NCI-H2171 treated with DMSO at 0.1 percent for 48 hours (cell line): Measurements from ENCODE around the gene NACA2.
A peak's percentile ranks its signal among the peaks of the same experiment; 100 is the strongest.
"Not testable (repeated sequence)": the region's sequence is repeated elsewhere in the genome, so short reads cannot be mapped to it uniquely, and the experiment has no call there.

ENCODE experiments used
- DNase-seq: peaks from one replicate; lab custom pipeline; 2025; lab: John Stamatoyannopoulos, UW

Gene NACA2

DNA sequence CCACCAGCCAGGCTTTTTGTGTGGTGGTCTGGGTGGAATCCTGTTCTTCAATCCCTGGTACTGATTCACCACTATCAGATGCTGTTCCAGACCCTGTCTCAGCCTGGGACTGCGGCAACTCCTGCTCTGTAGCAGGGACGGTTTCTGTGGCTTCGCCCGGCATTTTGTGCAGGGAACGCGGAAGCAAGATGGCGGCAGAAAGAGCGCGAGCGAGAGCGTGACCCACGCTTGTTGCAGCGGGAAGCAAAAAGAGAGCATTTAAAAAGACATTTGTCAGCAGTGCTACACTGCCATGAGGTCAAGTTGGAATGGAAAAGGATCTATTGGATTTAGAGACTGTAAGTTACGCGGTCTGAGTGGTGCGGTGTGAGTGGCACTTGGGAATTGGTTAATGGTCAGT is at the start of gene NACA2:
TSS of gene NACA2 (minus strand) at position 202 of the 400 bp plus-strand sequence. CDS start at position 163, 39 bp downstream.
- DNase-seq: no peak

DNA sequence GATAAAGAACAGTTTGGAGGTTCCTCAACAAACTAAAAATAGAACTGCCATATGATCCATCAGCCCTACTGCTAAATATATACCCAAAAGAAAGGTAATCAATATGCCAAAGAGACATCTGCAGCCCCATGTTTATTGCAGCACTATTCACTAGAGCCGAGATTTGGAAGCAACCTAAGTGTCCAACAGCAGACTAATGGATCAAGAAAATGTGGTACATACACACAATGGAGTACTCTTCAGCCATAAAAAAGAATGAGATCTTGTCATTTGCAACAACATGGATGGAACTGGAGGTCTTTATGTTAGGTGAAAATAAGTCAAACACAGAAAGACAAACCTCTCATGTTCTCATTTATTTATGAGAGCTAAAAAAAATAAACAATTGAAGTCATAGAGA is 48.8 kb upstream of the NACA2 start:
- DNase-seq: no peak

DNA sequence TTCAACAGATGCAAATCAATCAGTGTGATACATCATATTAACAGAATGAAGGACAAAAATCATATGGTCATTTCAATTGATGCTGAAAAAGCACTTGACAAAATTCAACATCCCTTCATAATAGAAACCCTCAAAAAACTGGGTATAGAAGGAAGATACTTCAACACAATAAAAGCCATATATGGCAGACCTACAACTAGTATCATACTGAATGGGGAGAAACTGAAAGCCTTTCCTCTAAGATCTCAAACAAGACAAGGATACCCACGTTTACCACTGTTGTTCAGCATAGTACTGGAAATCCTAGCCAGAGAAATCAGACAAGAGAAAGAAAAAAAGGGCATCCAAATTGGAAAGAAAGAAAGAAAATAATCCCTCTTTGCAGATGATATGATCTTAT is 47.1 kb upstream of the NACA2 start:
- DNase-seq: no peak

DNA sequence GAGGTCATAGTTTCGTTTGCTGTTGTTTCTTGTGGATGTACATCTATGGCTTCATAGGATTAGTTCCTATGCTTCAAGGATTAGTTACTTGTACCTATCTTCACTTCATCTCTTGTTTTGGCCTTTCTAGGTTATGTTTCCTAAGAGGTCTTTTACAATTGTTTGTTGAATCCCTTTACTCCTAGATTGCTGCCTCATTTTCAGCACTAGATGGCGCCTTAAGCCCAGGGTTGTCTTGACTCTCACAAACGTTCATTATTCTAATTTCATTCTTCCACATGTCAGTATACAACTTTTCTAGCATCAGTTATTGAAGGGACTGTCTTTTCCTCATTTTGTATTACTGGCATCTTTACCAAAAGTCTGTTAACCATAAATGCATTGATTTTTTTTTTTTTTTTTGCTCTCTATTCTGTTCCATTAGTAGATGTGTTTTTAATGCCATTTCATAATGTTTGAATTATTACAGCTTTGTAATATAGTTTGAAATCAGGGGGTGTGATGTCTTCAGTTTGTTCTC is 45.0 kb upstream of the NACA2 start:
- DNase-seq: peak; percentile 66

DNA sequence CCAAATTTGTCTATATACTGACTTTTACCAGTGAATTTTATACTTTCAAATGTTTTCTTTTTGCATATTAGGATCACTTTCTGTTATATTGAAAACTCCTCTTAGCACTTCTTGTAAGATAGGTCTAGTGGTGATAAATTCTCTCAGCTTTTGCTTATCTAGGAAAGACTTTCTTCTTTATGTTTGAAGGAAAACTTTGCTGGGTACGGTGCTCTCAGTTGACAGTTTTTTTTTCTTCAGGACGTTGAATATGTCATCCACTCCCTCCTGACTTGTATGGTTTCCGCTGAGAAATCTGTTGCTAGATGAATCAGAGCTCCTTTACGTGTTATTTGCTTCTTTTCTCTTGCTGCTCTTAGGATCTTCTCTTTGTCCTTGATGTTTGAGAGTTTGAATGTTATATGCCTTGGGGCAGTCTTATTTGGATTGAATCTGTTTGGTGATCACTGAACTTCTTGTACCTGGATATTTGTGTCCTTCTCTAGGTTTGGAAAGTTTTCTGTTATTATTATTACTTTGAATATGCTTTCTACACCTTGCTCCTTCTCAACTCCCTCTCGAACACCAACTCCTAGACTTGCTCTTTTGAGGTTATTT is 44.0 kb upstream of the NACA2 start:
- DNase-seq: no peak

DNA sequence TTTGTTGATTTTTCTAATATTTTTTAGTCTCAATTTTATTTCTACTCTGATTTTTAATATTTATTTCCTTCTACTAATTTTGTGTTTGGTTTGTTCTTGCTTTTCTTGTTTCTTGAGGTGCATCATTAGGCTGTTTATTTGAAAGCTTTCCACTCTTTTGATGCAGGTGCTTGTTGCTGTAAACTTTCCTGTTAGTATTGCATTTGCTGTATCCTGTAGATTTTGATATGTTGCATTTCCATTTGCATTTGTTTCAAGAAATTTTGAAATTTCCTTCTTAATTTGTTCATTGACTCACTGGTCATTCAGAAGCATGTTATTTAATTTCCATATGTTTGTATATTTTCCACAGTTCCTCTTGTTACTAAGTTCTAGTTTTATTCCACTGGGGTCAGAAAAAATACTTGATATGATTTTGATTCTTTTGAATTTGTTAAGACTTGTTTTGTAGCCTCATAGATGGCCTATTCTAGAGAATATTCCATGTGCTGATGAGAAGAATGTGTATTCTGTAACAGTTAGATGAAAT is 43.1 kb upstream of the NACA2 start:
- DNase-seq: no peak

DNA sequence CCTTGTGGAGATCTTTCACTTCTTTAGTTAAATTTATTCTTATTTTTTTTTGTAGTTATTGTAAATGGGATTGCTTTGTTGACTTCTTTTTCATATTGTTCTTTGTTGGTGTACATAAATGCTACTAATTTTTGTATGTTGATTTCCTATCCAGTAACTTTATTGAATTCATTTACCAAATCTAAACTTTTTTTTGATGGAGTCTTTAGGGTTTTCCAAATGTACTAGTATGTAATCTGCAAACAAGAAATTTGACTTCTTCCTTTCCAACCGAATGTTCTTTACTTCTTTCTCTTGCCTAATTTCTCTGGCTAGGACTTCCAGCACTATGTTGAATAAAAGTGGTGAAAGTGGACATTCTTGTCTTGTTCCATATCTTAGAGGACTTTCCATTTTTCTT is 41.8 kb upstream of the NACA2 start:
- no peak for DNase-seq

DNA sequence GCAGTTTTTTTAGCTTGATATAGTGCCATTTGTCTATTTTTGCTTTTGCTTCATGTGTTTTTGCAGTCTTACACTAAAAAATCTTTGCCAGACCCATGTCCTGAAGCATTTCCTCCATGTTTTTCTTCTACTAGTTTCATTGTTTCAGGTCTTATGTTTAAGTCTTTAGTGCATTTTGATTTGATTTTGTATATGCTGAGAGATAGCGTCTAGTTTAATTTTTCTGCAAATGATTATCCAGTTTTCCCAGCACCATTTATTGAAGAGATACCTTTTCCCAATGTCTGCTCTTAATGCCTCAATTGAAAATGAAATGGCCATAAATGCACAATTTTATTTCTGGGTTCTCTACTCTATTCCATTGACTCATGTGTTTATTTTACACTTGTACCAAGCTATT is 40.8 kb upstream of the NACA2 start:
- DNase-seq: no peak

DNA sequence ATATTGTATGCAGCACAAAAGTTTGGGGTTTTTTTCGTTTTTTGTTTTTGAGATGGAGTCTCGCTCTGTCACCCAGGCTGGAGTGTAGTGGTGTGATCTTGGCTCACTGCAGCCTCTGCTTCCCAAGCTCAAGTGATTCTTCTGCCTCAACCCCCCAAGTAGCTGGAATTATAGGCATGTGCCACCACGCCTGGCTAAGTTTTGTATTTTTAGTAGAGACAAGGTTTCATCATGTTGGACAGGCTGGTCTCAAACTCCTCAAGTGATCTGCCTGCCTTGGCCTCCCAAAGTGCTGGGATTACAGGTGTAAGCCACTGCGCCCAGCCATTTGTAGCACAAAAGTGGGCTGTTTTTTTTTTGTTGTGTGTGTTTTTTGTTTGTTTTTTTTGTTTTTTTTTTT is 37.1 kb upstream of the NACA2 start:
- DNase-seq: not testable (repeated sequence)

DNA sequence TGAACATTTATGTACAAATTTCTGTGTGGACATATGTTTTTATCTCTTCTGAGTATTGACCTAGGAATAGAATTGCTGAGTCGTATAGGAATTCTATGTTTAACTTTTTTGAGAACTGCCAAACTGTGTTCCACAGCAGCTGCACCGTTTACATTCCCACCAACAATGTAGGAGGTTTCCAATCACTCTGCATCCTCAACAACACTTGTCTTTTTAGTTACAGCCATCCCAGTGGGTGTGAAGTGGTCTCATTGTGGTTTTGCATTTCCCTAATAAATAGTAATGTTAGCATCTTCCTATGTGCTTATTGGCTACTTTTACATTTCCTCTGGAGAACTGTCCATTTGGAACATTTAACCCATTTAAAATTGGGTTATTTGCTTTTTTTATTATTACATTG is 36.6 kb upstream of the NACA2 start:
- no peak for DNase-seq

DNA sequence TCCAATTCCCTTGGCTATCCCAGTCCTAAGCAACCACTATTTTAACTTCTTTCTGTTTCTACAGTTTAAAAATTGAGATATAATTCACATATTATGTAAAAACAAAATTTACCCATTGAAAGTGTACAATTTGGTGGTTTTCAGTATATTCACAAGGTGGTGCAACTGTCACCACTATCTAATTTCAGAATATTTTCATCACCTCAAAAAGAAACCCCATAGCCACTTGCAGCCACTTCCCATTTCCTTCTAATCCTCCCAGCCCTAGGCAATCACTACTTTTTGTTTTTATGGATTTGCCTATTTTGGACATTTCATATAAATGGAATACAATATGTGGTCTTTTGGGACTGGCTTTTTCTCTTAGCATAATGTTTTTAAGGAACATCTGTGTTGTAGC is 36.1 kb upstream of the NACA2 start:
- DNase-seq: no peak

DNA sequence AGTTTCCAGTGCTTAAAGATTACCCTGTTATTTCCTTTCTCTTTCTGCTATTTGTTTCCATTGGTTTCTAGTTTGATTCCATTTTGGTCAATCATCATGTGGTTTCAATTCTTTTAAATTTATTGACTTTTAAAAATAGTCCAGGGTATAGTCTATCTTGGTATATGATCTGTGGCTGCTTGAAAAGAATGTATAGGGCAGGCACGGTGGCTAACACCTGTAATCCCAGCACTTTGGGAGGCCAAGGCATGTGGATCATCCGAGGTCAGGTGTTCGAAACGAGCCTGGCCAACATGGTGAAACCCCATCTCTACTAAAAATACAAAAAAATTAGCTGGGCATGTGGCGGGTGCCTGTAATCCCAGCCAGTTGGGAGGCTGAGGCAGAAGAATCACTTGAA is 34.5 kb upstream of the NACA2 start:
- DNase-seq: no peak

DNA sequence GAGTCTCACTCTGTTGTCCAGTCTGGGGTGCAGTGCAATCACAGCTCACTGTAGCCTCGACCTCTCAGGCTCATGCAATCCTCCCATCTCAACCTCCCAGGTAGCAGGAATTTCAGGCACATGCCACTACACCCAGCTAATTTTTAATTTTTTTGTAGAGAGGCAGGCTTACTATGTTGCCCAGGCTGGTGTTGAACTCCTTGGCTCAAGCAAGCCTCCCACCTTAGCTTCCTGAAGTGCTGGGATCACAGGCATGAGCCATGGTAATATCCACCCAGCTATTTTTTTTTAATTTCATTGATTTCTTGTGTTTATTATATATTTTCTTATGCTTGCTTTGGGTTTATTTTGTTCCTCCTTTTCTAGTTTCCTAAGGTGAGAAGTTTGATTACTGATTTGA is 33.9 kb upstream of the NACA2 start:
- DNase-seq: no peak

DNA sequence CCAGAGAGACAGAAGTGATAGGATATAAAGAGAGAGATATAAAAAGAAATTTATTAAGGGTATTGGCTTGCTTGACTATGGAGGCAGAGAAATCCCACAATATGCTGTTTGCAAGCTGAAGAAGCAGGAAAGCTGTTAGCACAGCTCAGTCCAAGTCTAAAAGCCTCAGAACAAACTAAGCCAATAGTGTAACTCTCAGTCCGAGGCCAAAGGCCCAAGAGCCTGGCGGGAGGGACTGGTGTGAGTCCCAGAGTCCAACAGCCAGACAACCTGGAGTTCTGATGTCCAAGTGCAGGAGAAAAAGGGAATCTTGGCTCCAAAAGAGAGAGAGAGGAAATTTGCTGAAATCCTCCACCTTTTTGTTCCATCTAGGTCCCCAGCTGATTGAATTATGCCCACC is 30.3 kb upstream of the NACA2 start:
- DNase-seq: no peak

DNA sequence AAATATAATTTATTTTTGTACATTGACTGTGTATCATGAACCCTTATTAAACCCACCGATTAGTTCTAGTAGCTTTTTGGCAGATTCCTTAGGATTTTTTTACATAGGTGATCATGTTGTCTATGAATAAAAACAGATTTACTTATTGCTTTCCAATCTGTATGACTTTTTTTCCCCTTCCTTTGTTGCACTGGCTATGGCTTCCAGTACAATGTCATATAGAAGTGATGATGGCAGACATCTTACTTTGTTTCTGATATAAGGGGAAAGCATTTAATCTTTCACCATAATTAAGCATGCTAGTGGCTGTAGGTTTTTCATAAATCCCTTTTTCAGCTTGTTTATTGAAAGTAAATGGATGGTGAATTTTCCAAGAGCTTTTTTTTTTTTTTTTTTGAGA is 28.9 kb upstream of the NACA2 start:
- DNase-seq: no peak

DNA sequence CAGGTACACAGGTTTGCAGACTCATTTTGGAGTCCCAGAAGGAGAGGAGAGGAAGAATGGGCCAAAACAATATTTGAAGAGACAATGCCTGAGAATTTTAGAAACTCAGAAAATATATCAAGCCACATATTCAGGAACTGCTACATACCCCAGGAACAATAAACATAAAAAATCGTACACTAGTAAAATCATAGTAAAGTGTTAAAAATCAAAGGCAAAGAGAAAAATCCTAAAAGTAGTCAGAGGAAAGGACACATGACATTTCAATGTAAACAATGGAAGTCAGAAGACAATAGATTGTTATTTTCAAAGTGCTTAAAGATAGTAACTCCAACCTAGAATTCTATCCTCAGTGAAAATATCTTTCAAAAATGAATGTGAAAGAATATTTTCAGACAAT is 28.5 kb upstream of the NACA2 start:
- no peak for DNase-seq

DNA sequence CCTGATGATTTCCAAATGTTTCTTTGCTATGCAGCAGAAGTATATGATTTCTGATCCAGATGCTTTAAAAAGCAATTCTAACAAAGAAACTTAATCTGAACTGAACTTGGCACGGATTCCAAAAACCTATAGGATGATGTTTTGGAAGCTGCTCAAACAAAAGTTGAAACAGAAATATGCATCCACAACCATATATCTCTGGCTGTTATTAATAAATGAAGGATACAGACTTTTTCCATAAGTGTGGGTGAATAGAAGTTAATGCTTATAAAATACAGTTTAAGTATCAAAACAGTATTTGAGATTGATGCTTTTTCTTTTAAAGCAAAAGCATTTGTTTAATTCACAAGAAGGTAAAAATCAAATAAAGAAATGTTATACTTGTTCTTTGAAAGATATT is 27.9 kb upstream of the NACA2 start:
- DNase-seq: no peak

DNA sequence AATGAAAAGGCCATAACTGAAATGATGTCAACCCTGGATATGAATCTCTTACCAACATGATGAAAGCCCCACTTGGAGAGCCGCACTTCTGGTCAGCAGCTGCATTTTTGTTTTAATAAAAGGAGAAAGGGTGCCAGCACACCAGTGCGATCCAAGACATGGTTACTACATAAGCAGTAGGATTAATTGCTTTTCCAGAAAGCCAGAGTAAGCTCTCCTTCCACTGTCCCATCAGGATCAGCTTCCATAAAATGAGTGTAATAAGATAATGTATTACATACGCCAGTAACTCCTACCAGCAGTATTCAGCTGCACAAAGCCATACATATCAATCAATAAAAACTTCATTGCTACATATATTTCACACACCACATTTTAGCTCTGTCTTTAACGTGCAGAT is 26.3 kb upstream of the NACA2 start:
- no peak for DNase-seq

DNA sequence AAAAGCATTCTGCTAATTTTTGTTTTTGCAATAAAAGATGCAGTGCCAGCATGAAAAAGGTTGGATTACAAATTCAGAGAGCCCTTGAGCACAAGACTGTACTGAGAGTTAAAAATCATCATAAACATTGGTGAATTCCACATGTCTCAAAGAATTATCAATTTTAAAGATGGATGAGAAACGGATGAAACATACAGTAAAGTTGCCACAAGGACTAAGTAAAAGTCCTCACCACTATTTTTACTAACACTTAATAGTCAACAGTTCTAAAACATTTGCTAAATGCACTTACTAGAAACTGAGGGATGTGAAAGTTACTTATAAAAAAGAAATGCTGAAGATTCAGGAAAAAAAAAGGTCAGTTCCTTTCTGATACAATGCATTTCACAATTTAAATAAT is 25.8 kb upstream of the NACA2 start:
- no peak for DNase-seq

DNA sequence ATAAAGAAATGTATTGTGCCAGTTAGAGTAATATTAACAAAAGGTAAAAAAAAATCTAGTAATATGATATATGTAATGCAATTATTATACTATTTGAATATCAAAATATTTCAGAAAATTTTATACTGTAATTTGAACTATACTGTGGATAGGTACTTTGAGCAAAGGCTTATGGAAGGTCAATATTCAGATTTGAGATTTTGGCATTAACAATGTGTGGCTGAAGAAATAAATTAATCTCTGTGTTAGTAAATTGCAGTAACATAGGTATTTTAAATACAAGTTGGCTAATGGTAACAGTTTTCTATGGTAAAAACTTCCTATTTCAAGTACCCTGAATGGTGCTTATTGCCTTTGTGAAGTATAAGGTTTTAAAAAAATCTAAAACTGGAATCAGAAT is 23.2 kb upstream of the NACA2 start:
- DNase-seq: no peak

DNA sequence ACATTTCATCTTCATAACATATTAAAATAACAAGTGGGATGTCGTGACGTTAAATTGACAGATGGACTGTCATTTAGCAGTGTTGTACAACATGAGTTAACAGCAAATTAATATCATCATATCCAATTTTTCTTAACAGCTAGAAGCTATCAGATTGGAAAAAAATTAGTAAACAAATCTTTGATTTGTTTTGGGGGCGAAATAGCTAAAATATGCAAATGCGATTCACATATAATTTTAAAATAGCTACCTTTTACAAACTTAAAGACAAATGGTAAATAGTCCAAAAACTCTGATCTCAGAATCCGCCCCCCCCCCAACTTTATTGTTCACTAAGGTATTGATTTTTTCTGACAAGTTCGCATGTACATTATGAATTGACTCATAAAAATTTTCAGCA is 20.3 kb upstream of the NACA2 start:
- no peak for DNase-seq

DNA sequence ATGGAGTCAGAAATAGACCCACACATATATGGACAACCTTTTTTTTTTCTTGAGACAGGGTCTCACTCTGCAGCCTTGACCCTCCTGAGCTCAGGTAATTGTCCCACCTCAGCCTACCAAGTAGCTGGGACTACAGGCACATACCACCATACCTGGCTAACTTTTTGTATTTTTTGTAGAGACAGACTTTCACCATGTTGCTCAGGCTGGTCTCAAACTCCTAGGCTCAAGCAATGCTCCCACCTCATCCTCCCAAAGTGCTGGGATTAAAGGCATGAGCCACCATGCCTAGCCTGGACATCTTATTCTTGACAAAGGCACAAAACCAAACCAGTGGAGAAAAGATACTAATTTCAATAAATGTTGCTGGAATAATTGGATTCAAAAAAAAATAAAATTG is 14.7 kb upstream of the NACA2 start:
- no peak for DNase-seq

DNA sequence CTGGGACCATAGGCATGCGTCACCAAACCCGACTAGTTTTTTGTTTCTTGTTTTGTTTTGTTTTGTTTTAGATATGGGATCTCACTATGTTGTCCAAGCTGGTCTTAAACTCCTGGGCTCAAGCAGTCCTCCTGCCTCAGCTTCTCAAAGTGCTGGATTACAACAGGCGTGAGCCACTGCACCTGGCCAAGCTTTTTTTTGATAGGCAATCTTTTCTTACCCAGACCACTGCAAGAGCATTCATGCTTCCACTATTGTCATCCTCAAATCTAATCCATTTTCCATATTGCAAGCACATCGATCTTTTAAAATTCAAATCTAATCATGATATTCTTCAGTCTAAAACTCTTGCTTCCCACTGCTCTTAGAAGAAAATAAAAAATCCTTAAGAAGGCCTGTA is 10.3 kb upstream of the NACA2 start:
- no peak for DNase-seq

DNA sequence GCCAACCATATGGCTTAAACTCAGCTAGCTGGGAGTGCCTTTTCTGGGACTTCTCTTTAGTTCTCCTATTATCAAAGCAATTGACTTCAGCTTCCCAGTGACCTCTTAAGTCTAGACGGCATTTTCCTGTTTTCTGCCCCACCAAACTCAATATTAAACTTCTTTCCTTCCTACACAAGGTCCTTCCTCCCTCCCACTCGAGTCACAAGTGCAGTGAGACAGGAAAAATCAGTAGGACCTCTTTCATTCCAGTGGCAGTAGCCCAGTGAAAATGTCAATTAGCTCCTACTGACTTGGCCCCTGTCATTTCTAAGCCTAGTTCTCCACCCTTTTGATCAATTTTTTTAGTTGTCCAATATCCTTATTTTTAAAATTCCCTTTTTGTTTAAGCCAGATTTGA is 9.6 kb upstream of the NACA2 start:
- DNase-seq: no peak
